Progenitor cell of endocrine pancreas (in vitro differentiated cells): Measurements from ENCODE around the gene FAHD1. TPM values are rescaled to one million over a fixed set of nuclear protein-coding genes. Genes with fewer than 3 reads are reported as not detected.

Source experiments
- DNase-seq: peaks from one replicate; pipeline ENCODE4 v3.0.0; 2021; ENCODE audit warnings: low spot score; ENCODE audit not compliant: unreplicated experiment
- H3K27ac Mint-ChIP-seq: 2 replicates; pipeline ENCODE4 v1.8.0; 2021; ENCODE audit warnings: mild to moderate bottlenecking, moderate library complexity, mixed read lengths
- H3K27me3 Mint-ChIP-seq: 2 replicates; pipeline ENCODE4 v1.8.0; 2021; ENCODE audit warnings: mixed read lengths
- H3K36me3 Mint-ChIP-seq: 2 replicates; pipeline ENCODE4 v1.8.0; 2022; ENCODE audit warnings: mixed read lengths; ENCODE audit not compliant: insufficient read depth
- H3K4me1 Mint-ChIP-seq: 2 replicates; pipeline ENCODE4 v1.8.0; 2021; ENCODE audit warnings: low read depth, mixed read lengths
- H3K4me3 Mint-ChIP-seq: 2 replicates; pipeline ENCODE4 v1.8.0; 2021; ENCODE audit warnings: low read depth, mild to moderate bottlenecking, moderate library complexity, mixed read lengths
- H3K9me3 Mint-ChIP-seq: 2 replicates; pipeline ENCODE4 v1.8.0; 2021; ENCODE audit warnings: low read depth, mixed read lengths
- total RNA-seq: library from RNA; stranded (reverse); gene quantifications from 2 replicates; pipeline ENCODE4 v1.2.1, GENCODE V29; 2021
- TF ChIP-seq, protein P1 (sequence below): fragments of 200-600 bp; sonication (generic); IDR thresholded peaks from one replicate; pipeline ENCODE4 v1.5.0; 2021; ENCODE audit warnings: antibody characterized with exemption, mild to moderate bottlenecking; ENCODE audit not compliant: unreplicated experiment

Gene FAHD1
- total RNA-seq, 1 donor from 2014 or later, result 26.3 TPM

DNA sequence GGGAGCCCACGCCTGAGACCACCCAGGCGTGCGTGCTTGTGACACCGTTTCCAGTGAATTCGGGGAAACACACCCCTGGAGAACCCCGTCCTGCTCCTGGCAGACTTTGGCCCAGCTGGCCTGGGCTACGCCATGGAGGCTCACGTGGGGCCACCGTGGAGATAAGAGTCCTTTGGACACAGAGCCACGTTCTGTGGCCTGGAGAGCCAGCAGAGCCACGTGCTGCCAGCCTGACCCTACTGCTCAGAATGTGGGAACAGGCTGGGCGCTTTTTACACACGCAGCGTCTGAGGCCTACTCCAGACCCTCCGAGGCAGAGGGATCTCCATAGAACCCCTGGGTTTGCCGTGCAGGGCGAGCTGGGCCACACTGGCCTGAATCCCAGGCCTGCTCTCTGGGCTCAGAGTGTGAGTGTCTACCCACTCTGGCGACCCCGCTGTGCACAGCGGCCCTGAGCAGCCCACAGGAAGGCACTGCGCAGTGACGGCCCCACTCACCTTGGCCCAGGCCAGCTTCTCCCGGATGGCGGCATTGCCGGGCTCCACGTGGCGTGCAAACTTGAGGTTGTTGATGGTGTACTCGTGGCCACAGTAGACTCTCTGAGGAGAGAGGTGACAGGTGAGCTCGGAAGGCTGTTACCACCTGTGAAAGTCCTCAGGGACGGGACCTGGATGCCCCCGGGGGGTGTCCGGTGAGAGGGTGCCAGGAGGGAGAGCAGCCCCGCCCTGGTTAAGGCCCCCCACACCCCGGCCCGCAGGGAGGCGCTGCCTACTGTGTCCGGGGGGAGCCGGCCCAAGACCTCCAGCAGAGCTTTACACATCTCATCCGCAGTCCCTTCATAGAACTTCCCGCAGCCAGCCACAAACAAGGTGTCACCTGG, 10.4 kb upstream of the FAHD1 start:
- TF ChIP-seq, protein P1, sequence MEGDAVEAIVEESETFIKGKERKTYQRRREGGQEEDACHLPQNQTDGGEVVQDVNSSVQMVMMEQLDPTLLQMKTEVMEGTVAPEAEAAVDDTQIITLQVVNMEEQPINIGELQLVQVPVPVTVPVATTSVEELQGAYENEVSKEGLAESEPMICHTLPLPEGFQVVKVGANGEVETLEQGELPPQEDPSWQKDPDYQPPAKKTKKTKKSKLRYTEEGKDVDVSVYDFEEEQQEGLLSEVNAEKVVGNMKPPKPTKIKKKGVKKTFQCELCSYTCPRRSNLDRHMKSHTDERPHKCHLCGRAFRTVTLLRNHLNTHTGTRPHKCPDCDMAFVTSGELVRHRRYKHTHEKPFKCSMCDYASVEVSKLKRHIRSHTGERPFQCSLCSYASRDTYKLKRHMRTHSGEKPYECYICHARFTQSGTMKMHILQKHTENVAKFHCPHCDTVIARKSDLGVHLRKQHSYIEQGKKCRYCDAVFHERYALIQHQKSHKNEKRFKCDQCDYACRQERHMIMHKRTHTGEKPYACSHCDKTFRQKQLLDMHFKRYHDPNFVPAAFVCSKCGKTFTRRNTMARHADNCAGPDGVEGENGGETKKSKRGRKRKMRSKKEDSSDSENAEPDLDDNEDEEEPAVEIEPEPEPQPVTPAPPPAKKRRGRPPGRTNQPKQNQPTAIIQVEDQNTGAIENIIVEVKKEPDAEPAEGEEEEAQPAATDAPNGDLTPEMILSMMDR, result no peak
- DNase-seq, result no peak
- Mint-ChIP-seq H3K9me3 (no peaks in the 10 kb centered on the region), H3K27ac (no peak overlapping the region), H3K4me1 (no peaks in the 10 kb centered on the region), H3K36me3 (peaks cover 16% of the 10 kb centered on the region), H3K27me3 (no peaks in the 10 kb centered on the region), H3K4me3 (no peak overlapping the region)

DNA sequence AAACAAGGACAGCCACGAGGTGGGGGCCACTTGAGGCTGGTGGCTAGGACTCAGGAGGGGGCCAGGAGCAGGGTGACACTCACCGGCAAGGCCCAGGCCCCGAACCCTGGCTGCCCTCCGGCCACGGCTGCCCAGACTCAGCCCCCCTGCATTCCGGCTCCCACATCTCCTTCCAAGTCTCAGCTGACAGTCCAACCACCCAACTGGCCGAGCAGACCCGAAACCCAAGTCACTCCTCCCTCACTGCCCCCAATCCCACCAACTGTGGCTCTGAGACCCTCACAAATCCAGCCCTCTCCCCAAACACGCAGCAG, 9.8 kb upstream of the FAHD1 start:
- Mint-ChIP-seq H3K36me3 (peaks cover 16% of the 10 kb centered on the region), H3K27me3 (no peaks in the 10 kb centered on the region), H3K4me1 (no peaks in the 10 kb centered on the region), H3K4me3 (no peak overlapping the region), H3K9me3 (no peaks in the 10 kb centered on the region), H3K27ac (no peak overlapping the region)
- no peak for DNase-seq
- TF ChIP-seq, protein P1, result no peak

- no peaks in the 10 kb centered on the region for H3K4me1 Mint-ChIP-seq
- H3K9me3 Mint-ChIP-seq, result no peaks in the 10 kb centered on the region
- no peak for DNase-seq
- H3K27me3 Mint-ChIP-seq, result no peaks in the 10 kb centered on the region
- peaks cover 16% of the 10 kb centered on the region for H3K36me3 Mint-ChIP-seq
- no peak overlapping the region for H3K4me3 Mint-ChIP-seq
- no peak overlapping the region for H3K27ac Mint-ChIP-seq
- TF ChIP-seq, protein P1, result no peak
Observed at GRCh38 chr16:1817716-1818115, 9.3 kb upstream of the FAHD1 start.

DNA sequence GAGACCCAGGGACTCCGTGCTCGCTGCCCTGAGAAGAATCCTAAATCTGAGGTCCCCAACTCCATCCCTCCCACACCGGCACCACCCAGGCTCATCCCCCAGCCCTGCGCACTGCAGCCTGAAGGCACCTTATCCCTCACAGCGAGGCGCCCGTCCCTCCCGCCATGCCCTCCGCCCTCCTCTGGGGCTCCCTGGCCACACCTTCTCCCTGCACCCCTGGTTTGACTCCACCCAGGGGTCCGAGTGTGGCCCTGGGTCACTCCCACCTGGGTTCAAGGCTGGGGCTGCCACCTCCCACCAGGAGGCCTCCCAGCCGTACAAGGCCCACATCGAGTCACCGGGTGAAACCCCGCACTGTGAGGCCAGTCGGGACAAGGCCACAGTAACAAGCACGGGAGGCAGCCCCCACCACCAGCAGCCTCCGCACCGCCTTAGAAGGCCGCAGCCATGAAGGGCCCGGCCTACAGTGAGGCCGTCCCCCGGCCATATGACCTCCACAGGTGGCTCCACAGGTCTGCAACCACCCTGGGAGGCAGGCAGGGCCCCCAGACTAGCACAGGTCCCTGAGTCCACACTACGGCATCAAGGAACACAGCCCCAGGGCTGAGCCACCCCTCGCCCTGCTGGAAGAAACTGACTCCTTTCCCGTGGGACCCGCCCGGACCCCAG, 8.7 kb upstream of the FAHD1 start:
- TF ChIP-seq, protein P1, result no peak
- Mint-ChIP-seq H3K4me3 (no peak overlapping the region), H3K4me1 (no peaks in the 10 kb centered on the region), H3K27me3 (no peaks in the 10 kb centered on the region), H3K36me3 (peaks cover 13% of the 10 kb centered on the region), H3K27ac (no peak overlapping the region), H3K9me3 (no peaks in the 10 kb centered on the region)
- no peak for DNase-seq

- peaks cover 1% of the 10 kb centered on the region for H3K4me1 Mint-ChIP-seq
- H3K9me3 Mint-ChIP-seq, result no peaks in the 10 kb centered on the region
- H3K36me3 Mint-ChIP-seq, result peaks cover 9% of the 10 kb centered on the region
- H3K27me3 Mint-ChIP-seq, result no peaks in the 10 kb centered on the region
- no peak for DNase-seq
- H3K27ac Mint-ChIP-seq, result no peak overlapping the region
- TF ChIP-seq, protein P1, result no peak
- no peak overlapping the region for H3K4me3 Mint-ChIP-seq
Observed at GRCh38 chr16:1818873-1819525, 8.0 kb upstream of the FAHD1 start.
